ENCODE data around the gene GATAD1. TPM values are rescaled to one million over a fixed set of nuclear protein-coding genes. Genes with fewer than 3 reads are reported as not detected.

The GATAD1 gene
- total and polyA plus RNA-seq, 12 donors: 25.0 to 88.0 (median 35.1) TPM

DNA sequence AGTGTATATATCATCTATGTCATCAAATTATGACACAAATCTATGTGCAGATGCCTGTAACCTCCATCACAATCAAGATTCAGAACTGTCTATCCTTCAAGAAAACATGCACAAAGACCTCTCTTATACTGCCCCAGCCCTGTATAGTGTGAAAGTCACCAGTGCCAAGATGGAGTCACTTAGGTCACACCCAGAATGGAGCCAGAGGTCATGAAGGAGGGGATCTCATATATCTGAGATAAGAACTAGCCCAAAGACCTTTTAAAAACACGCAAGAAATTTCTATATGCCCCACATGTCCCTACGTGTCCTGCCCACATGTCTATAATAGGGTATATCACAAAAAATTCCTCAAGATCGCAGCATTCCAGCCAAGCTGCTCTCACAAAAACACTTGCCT is 20.1 kb upstream of the GATAD1 start:
- Histone ChIP-seq H3K4me3 (no peak overlapping the region), H3K9me3 (replicated peaks in 1 of 3) (no peaks in the 10 kb centered on the region), H3K36me3 (replicated peaks in 1 of 2) (no peaks in the 10 kb centered on the region), H3K27me3 (no peaks in the 10 kb centered on the region), H3K27ac (no peak overlapping the region), H3K4me1 (replicated peaks in 1 of 2) (no peaks in the 10 kb centered on the region)
- no peak for TF ChIP-seq POLR2A (IDR thresholded peaks at IDR 0.05)
- TF ChIP-seq, protein P1, sequence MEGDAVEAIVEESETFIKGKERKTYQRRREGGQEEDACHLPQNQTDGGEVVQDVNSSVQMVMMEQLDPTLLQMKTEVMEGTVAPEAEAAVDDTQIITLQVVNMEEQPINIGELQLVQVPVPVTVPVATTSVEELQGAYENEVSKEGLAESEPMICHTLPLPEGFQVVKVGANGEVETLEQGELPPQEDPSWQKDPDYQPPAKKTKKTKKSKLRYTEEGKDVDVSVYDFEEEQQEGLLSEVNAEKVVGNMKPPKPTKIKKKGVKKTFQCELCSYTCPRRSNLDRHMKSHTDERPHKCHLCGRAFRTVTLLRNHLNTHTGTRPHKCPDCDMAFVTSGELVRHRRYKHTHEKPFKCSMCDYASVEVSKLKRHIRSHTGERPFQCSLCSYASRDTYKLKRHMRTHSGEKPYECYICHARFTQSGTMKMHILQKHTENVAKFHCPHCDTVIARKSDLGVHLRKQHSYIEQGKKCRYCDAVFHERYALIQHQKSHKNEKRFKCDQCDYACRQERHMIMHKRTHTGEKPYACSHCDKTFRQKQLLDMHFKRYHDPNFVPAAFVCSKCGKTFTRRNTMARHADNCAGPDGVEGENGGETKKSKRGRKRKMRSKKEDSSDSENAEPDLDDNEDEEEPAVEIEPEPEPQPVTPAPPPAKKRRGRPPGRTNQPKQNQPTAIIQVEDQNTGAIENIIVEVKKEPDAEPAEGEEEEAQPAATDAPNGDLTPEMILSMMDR (IDR thresholded peaks at IDR 0.05): no peak
- WGBS, 4 donors: 74 to 87% (median 83%) methylated on average over 3 of the region's 3 CpGs
- intact Hi-C loops (cut with DNase I): no loop called here
- no peak for DNase-seq

DNA sequence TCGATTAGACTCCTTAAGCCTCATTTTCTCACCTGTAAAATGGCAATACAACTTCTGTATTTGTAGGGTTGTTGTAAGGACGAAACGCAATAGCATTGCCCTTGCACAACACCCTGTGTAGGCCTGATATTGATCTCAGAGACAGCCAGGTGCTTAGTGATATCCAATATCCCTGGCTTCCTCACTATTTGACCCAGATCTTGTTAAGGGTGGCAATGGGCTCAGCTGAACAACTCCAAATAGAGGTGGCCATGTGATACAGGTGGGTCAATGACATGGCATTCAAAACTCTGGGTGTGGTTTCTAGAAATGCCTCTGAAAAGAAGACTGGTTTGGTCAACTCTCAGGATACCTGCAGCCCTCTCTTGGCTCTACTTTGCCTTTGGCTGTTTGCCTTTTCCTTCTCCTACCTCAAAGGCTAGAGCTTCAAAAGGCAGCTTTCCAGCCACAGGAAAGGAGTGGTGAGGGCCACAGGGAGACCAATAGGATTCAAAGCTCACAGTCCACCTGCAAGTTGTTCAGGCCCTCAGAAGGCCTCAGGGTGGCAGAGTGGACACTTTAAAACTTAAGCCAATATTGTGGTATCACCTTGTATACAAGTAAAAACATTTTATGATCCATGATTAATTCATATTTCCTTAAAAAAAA is 14.9 kb upstream of the GATAD1 start:
- intact Hi-C loops (cut with DNase I): no loop called here
- no peak overlapping the region for H3K4me3 ChIP-seq
- H3K9me3 ChIP-seq (replicated peaks in 1 of 3): no peaks in the 10 kb centered on the region
- H3K27me3 ChIP-seq: no peaks in the 10 kb centered on the region
- H3K36me3 ChIP-seq (replicated peaks in 1 of 2): no peaks in the 10 kb centered on the region
- no peaks in the 10 kb centered on the region for H3K4me1 ChIP-seq (replicated peaks in 1 of 2)
- no peak for DNase-seq
- whole genome bisulfite sequencing, 4 donors: 66 to 93% (median 81%) methylated on average over 3 of the region's 3 CpGs
- no peak overlapping the region for H3K27ac ChIP-seq
- TF ChIP-seq POLR2A (IDR thresholded peaks at IDR 0.05): no peak
- TF ChIP-seq, protein P1 (IDR thresholded peaks at IDR 0.05): no peak

DNA sequence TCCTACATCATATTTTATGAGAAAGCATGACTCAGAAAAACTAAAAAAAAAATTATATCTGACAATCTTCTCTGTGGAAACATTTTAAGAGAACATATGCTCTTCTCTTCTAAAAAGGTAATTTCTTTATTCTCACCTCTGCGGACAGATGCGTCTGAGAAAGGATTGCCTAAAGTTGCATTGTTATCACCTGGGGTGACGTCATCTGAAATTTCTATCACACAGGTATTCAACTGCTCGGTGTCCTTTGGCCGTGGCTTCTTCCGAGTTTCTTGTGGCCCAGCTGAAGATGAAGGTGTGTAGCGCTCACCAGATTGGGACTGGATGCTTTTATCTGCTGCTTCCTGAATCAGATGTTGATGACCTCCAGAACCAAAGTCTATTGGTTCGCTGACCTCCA is 14.3 kb upstream of the GATAD1 start:
- no peak for DNase-seq
- Histone ChIP-seq H3K27ac (no peak overlapping the region), H3K27me3 (no peaks in the 10 kb centered on the region), H3K9me3 (replicated peaks in 1 of 3) (no peaks in the 10 kb centered on the region), H3K4me3 (no peak overlapping the region), H3K4me1 (replicated peaks in 1 of 2) (no peaks in the 10 kb centered on the region), H3K36me3 (replicated peaks in 1 of 2) (no peaks in the 10 kb centered on the region)
- no peak for TF ChIP-seq POLR2A (IDR thresholded peaks at IDR 0.05)
- TF ChIP-seq, protein P1 (IDR thresholded peaks at IDR 0.05): no peak
- WGBS, 4 donors: 91 to 93% (median 92%) methylated on average over 8 of the region's 8 CpGs
- intact Hi-C loops (cut with DNase I): no loop called here

DNA sequence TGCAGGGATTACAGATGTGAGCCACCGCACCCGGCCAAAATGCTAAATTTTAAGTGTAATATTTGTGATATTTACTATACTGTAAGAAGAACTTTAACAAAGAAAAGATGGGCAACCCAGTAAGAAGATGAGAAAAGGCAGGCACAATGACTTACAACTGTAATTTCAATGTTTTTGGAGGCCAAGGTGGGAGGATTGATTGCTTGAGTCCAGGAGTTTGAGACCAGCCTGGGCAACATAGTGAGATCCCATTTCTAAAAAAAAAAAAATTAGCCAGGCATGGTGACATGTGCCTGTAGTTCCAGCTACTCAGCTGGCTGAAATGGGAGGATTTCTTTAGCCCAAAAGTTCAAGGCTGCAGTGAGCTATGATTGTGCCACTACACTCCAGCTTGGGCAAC is 11.7 kb upstream of the GATAD1 start:
- no peak for DNase-seq
- Histone ChIP-seq H3K27ac (no peak overlapping the region), H3K36me3 (replicated peaks in 1 of 2) (no peaks in the 10 kb centered on the region), H3K9me3 (replicated peaks in 1 of 3) (no peaks in the 10 kb centered on the region), H3K4me3 (no peak overlapping the region), H3K27me3 (no peaks in the 10 kb centered on the region), H3K4me1 (replicated peaks in 1 of 2) (no peaks in the 10 kb centered on the region)
- intact Hi-C loops (cut with DNase I): no loop called here
- WGBS, 4 donors: 96 to 100% (median 97%) methylated on average over 2 of the region's 2 CpGs
- TF ChIP-seq POLR2A (IDR thresholded peaks at IDR 0.05): no peak
- TF ChIP-seq, protein P1 (IDR thresholded peaks at IDR 0.05): no peak

Measured in adrenal gland (tissue), 12 donors.